Activated CD8-positive, alpha-beta memory T cell treated with anti-CD3 and anti-CD28 coated beads, Interleukin-2, amount 50 U/mL, for 24 hours (primary cell): ENCODE data around the gene ADGRG7.

Source experiments
- DNase-seq: peaks from one replicate; pipeline ENCODE4 v3.0.0-alpha.2; 2020; ENCODE audit errors: extremely low read depth

ADGRG7 gene

DNA sequence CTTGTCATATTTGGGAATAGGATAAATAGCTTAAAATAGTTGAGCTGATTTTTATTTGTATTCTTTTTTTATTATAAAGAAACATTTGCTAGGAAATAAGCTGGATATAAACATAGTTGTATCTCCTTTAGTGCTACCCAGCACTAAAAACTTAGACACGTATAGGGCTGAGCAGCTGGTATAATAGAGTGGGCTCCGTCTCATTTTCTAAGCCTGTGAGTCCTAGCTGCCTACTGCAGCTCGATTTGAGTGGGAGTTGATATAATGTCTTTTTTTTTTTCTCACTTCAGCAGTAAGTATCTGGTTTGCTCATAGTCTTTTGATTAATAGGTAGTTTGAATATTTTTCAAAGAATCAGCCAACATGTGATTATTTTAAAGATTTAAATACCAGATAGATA lies 134.1 kb downstream of the ADGRG7 start:
- no peak for DNase-seq

DNA sequence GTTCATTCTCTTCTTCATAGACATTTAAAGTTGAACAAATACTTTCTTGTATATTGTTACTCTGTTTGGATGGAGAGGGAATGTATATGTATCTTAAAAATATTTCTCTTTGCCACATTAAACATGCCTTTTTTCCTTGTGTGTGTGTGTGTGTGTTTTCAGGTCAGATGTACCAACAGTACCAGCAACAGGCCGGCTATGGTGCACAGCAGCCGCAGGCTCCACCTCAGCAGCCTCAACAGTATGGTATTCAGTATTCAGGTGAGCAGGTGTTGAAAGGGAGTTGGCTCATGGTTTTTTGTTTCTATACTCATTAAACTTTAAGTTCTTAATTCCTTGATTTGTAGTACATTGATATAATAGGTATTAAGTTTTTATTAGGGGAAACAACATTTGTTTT lies 135.3 kb downstream of the ADGRG7 start:
- DNase-seq, result no peak
